WTC11 (cell line): Measurements from ENCODE around the gene YAP1. TPM values are rescaled to one million over a fixed set of nuclear protein-coding genes. Genes with fewer than 3 reads are reported as not detected.

Experiments used
- ATAC-seq: fragments of 200-7000 bp; cut with Tn5 transposase; 2 replicates; pipeline ENCODE4 v1.10.0; 2021; ENCODE audit warnings: mild to moderate bottlenecking, moderate library complexity
- CTCF ChIA-PET: fragments of 300-600 bp; sonication (Branson Sonifier 250); formaldehyde crosslinking; loops from one replicate; lab custom pipeline; 2021; ENCODE audit warnings: antibody characterized with exemption; lab: Charles Lee
- POLR2A ChIA-PET: fragments of 350-600 bp; sonication (Branson Sonifier 250); formaldehyde crosslinking; loops from one replicate; lab custom pipeline; 2021; ENCODE audit warnings: antibody characterized with exemption; lab: Charles Lee
- DNase-seq: peaks from one replicate; pipeline ENCODE4 v3.0.0; 2021; ENCODE audit warnings: low spot score
- H3K27ac Mint-ChIP-seq: 2 replicates; pipeline ENCODE4 v1.8.0; 2021; ENCODE audit warnings: mixed read lengths
- H3K27me3 Mint-ChIP-seq: 2 replicates; pipeline ENCODE4 v1.8.0; 2021; ENCODE audit warnings: low read depth, mild to moderate bottlenecking, moderate library complexity, mixed read lengths
- H3K36me3 Mint-ChIP-seq: 2 replicates; pipeline ENCODE4 v1.8.0; 2021; ENCODE audit warnings: mixed read lengths
- H3K4me1 Mint-ChIP-seq: 2 replicates; pipeline ENCODE4 v1.8.0; 2022; ENCODE audit warnings: mixed read lengths
- H3K4me3 Mint-ChIP-seq: 2 replicates; pipeline ENCODE4 v1.8.0; 2021; ENCODE audit warnings: mild to moderate bottlenecking, moderate library complexity, mixed read lengths
- H3K9me3 Mint-ChIP-seq: 2 replicates; pipeline ENCODE4 v1.8.0; 2021; ENCODE audit warnings: mixed read lengths
- EMX1 ChIP-seq: fragments of 250-450 bp; sonication (Bioruptor Pico); IDR thresholded peaks from 2 replicates; pipeline ENCODE4 v1.8.0; 2021; ENCODE audit warnings: mild to moderate bottlenecking
- ESRRA ChIP-seq: sonication (generic); formaldehyde crosslinking; IDR thresholded peaks from 2 replicates; pipeline ENCODE4 v1.8.1; 2022; ENCODE audit warnings: mild to moderate bottlenecking, missing genetic modification reagents, borderline replicate concordance
- FOXJ3 ChIP-seq: sonication (generic); formaldehyde crosslinking; IDR thresholded peaks from 2 replicates; pipeline ENCODE4 v1.9.0; 2021; ENCODE audit warnings: missing genetic modification reagents, mild to moderate bottlenecking, borderline replicate concordance
- FOXK1 ChIP-seq: sonication (generic); formaldehyde crosslinking; IDR thresholded peaks from 2 replicates; pipeline ENCODE4 v1.8.0; 2022; ENCODE audit warnings: mild to moderate bottlenecking, moderate library complexity, missing genetic modification reagents
- GRHL2 ChIP-seq: fragments of 250-450 bp; sonication (Bioruptor Pico); IDR thresholded peaks from 2 replicates; pipeline ENCODE4 v1.8.0; 2022; ENCODE audit warnings: mild to moderate bottlenecking, moderate library complexity; ENCODE audit not compliant: insufficient replicate concordance, severe bottlenecking
- GTF2I ChIP-seq: fragments of 250-450 bp; sonication (Bioruptor Pico); conservative IDR thresholded peaks from 2 replicates; pipeline ENCODE4 v1.4.0; 2021; ENCODE audit warnings: mild to moderate bottlenecking
- HMGA2 ChIP-seq: fragments of 250-450 bp; sonication (Bioruptor Pico); IDR thresholded peaks from 2 replicates; pipeline ENCODE4 v1.4.0; 2021; ENCODE audit warnings: mild to moderate bottlenecking, moderate library complexity
- IRF2 ChIP-seq: sonication (generic); formaldehyde crosslinking; IDR thresholded peaks from 2 replicates; pipeline ENCODE4 v1.8.0; 2022; ENCODE audit warnings: low read depth, missing genetic modification reagents, borderline replicate concordance
- NFATC4 ChIP-seq: fragments of 250-450 bp; sonication (Bioruptor Pico); IDR thresholded peaks from 2 replicates; pipeline ENCODE4 v1.9.0; 2021; ENCODE audit warnings: mild to moderate bottlenecking
- NR1H2 ChIP-seq: sonication (generic); formaldehyde crosslinking; IDR thresholded peaks from 2 replicates; pipeline ENCODE4 v1.9.0; 2021; ENCODE audit warnings: mild to moderate bottlenecking, moderate library complexity, missing genetic modification reagents
- OVOL2 ChIP-seq: fragments of 250-450 bp; sonication (Bioruptor Pico); IDR thresholded peaks from 2 replicates; pipeline ENCODE4 v1.9.0; 2021; ENCODE audit warnings: mild to moderate bottlenecking, borderline replicate concordance
- SMAD4 ChIP-seq: sonication (generic); formaldehyde crosslinking; IDR thresholded peaks from 2 replicates; pipeline ENCODE4 v1.8.0; 2022; ENCODE audit warnings: mild to moderate bottlenecking, missing genetic modification reagents
- TP53 ChIP-seq: sonication (generic); formaldehyde crosslinking; IDR thresholded peaks from 2 replicates; pipeline ENCODE4 v1.8.1; 2023; ENCODE audit warnings: mild to moderate bottlenecking, missing genetic modification reagents
- ZBTB21 ChIP-seq: sonication (generic); formaldehyde crosslinking; IDR thresholded peaks from 2 replicates; pipeline ENCODE4 v1.8.1; 2023; ENCODE audit warnings: mild to moderate bottlenecking, missing genetic modification reagents, borderline replicate concordance
- ZNF232 ChIP-seq: sonication (generic); formaldehyde crosslinking; IDR thresholded peaks from 2 replicates; pipeline ENCODE4 v1.8.0; 2022; ENCODE audit warnings: mild to moderate bottlenecking, missing genetic modification reagents
- total RNA-seq: library from RNA; stranded (reverse); gene quantifications from 3 replicates; pipeline ENCODE4 v1.2.3, GENCODE V29; 2021
- TF ChIP-seq, protein P1 (sequence below): fragments of 250-450 bp; sonication (Bioruptor Pico); IDR thresholded peaks from 2 replicates; pipeline ENCODE4 v2.1.2; 2022; ENCODE audit warnings: mild to moderate bottlenecking, moderate library complexity
- TF ChIP-seq, protein P2 (sequence below): sonication (generic); formaldehyde crosslinking; IDR thresholded peaks from 2 replicates; pipeline ENCODE4 v1.8.0; 2022; ENCODE audit warnings: mild to moderate bottlenecking, missing genetic modification reagents
- TF ChIP-seq, protein P3 (sequence below): sonication (generic); formaldehyde crosslinking; conservative IDR thresholded peaks from 2 replicates; pipeline ENCODE4 v1.8.1; 2022; ENCODE audit warnings: mild to moderate bottlenecking, missing genetic modification reagents
- TF ChIP-seq, protein P4 (sequence below): fragments of 250-450 bp; sonication (Bioruptor Pico); IDR thresholded peaks from 2 replicates; pipeline ENCODE4 v1.9.0; 2021; ENCODE audit warnings: mild to moderate bottlenecking
- TF ChIP-seq, protein P5 (sequence below): sonication (generic); formaldehyde crosslinking; IDR thresholded peaks from 2 replicates; pipeline ENCODE4 v1.8.0; 2022; ENCODE audit warnings: mild to moderate bottlenecking, missing genetic modification reagents
- TF ChIP-seq, protein P6 (sequence below): sonication (generic); formaldehyde crosslinking; IDR thresholded peaks from 2 replicates; pipeline ENCODE4 v1.8.1; 2023; ENCODE audit warnings: mild to moderate bottlenecking, moderate library complexity, missing genetic modification reagents
- TF ChIP-seq, protein P7 (sequence below): sonication (generic); formaldehyde crosslinking; IDR thresholded peaks from 2 replicates; pipeline ENCODE4 v1.8.0; 2022; ENCODE audit warnings: mild to moderate bottlenecking, missing genetic modification reagents
- TF ChIP-seq, protein P8 (sequence below): fragments of 250-450 bp; sonication (Bioruptor Pico); conservative IDR thresholded peaks from 2 replicates; pipeline ENCODE4 v1.9.0; 2021; ENCODE audit warnings: mild to moderate bottlenecking
- TF ChIP-seq, protein P9 (sequence below): fragments of 250-450 bp; sonication (Bioruptor Pico); IDR thresholded peaks from 2 replicates; pipeline ENCODE4 v1.9.0; 2021; ENCODE audit warnings: moderate library complexity, mild to moderate bottlenecking, inconsistent platforms, borderline replicate concordance

Gene YAP1
- total RNA-seq, 1 experiment from 2014 or later, result 88.7 TPM

DNA sequence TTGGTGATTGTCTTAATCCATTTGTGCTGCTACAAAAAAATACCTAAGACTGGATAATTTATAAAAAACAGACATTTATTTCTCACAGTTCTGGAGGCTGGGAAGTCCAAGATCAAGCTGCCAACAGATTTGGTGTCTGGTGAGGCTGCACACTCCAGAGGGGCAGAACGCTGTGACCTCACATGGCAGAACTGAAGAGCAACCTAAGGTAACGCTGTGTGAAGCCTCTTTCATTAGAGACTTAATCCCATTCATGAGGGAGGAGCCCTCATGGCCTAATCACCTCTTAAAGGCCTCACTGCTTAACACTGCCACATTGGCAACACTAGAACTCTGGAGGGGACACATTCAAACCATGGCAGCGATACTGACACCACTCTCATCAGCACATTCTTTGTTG lies 164.4 kb downstream of the YAP1 start:
- ChIA-PET POLR2A (no interaction called here), CTCF (interaction anchor here (0.6 kb wide), 1 partner anchor 150 kb away, joined by 3 read pairs; no protein-coding TSS in a partner anchor)
- H3K27me3 Mint-ChIP-seq, result peaks cover 2% of the 10 kb centered on the region; the same call in 1 of the 2 replicates
- peak; percentile 35; the same call in 1 of the 2 replicates for ATAC-seq
- no peak overlapping the region for H3K27ac Mint-ChIP-seq
- H3K4me3 Mint-ChIP-seq, result no peak overlapping the region
- no peaks in the 10 kb centered on the region for H3K36me3 Mint-ChIP-seq
- TF ChIP-seq ESRRA (no peak), ZNF232 (no peak), NFATC4 (CRISPR knock-in tag) (no peak), HMGA2 (CRISPR knock-in tag) (no peak), TP53 (CRISPR knock-in tag) (no peak), SMAD4 (CRISPR knock-in tag) (no peak), FOXK1 (CRISPR knock-in tag) (no peak), IRF2 (CRISPR knock-in tag) (no peak)
- TF ChIP-seq, protein P1, sequence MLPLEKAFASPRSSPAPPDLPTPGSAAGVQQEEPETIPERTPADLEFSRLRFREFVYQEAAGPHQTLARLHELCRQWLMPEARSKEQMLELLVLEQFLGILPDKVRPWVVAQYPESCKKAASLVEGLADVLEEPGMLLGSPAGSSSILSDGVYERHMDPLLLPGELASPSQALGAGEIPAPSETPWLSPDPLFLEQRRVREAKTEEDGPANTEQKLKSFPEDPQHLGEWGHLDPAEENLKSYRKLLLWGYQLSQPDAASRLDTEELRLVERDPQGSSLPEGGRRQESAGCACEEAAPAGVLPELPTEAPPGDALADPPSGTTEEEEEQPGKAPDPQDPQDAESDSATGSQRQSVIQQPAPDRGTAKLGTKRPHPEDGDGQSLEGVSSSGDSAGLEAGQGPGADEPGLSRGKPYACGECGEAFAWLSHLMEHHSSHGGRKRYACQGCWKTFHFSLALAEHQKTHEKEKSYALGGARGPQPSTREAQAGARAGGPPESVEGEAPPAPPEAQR (CRISPR knock-in tag), result no peak
- TF ChIP-seq, protein P2, sequence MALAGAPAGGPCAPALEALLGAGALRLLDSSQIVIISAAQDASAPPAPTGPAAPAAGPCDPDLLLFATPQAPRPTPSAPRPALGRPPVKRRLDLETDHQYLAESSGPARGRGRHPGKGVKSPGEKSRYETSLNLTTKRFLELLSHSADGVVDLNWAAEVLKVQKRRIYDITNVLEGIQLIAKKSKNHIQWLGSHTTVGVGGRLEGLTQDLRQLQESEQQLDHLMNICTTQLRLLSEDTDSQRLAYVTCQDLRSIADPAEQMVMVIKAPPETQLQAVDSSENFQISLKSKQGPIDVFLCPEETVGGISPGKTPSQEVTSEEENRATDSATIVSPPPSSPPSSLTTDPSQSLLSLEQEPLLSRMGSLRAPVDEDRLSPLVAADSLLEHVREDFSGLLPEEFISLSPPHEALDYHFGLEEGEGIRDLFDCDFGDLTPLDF, result no peak
- TF ChIP-seq, protein P3, sequence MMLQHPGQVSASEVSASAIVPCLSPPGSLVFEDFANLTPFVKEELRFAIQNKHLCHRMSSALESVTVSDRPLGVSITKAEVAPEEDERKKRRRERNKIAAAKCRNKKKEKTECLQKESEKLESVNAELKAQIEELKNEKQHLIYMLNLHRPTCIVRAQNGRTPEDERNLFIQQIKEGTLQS (CRISPR knock-in tag), result no peak
- TF ChIP-seq, protein P4, sequence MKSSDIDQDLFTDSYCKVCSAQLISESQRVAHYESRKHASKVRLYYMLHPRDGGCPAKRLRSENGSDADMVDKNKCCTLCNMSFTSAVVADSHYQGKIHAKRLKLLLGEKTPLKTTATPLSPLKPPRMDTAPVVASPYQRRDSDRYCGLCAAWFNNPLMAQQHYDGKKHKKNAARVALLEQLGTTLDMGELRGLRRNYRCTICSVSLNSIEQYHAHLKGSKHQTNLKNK (CRISPR knock-in tag), result no peak
- peaks cover 4% of the 10 kb centered on the region; the same call in 1 of the 2 replicates for H3K9me3 Mint-ChIP-seq
- peaks cover 27% of the 10 kb centered on the region for H3K4me1 Mint-ChIP-seq
- no peak for DNase-seq

DNA sequence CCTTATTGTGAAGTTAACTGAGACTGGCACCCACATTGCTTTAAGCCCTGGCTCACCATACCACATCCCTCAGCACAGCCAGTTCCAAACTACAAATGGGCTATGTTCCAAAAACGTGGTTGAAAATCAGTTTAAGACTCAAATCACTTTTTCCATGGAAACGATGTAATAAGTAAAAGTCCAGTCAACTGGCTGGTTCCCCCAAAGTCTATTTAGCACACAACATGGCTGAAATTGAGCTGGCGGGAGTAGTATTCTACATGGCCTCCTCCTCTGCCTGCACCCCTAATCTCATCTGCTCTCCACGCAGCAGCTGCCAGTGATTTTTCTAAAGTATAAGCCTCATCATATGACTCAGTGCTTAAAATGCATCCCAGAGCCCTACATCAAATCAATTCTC lies 166.1 kb downstream of the YAP1 start:
- ChIA-PET CTCF (no interaction called here), POLR2A (no interaction called here)
- H3K9me3 Mint-ChIP-seq, result peaks cover 4% of the 10 kb centered on the region; the same call in 1 of the 2 replicates
- H3K4me3 Mint-ChIP-seq, result no peak overlapping the region
- no peak overlapping the region for H3K27ac Mint-ChIP-seq
- H3K27me3 Mint-ChIP-seq, result no peaks in the 10 kb centered on the region; the same call in 1 of the 2 replicates
- ATAC-seq, result no peak
- peaks cover 33% of the 10 kb centered on the region for H3K4me1 Mint-ChIP-seq
- H3K36me3 Mint-ChIP-seq, result no peaks in the 10 kb centered on the region
- DNase-seq, result no peak
- TF ChIP-seq, protein P5, sequence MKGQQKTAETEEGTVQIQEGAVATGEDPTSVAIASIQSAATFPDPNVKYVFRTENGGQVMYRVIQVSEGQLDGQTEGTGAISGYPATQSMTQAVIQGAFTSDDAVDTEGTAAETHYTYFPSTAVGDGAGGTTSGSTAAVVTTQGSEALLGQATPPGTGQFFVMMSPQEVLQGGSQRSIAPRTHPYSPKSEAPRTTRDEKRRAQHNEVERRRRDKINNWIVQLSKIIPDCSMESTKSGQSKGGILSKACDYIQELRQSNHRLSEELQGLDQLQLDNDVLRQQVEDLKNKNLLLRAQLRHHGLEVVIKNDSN (CRISPR knock-in tag), result no peak
- TF ChIP-seq, protein P6, sequence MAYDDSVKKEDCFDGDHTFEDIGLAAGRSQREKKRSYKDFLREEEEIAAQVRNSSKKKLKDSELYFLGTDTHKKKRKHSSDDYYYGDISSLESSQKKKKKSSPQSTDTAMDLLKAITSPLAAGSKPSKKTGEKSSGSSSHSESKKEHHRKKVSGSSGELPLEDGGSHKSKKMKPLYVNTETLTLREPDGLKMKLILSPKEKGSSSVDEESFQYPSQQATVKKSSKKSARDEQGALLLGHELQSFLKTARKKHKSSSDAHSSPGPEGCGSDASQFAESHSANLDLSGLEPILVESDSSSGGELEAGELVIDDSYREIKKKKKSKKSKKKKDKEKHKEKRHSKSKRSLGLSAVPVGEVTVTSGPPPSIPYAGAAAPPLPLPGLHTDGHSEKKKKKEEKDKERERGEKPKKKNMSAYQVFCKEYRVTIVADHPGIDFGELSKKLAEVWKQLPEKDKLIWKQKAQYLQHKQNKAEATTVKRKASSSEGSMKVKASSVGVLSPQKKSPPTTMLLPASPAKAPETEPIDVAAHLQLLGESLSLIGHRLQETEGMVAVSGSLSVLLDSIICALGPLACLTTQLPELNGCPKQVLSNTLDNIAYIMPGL (CRISPR knock-in tag), result no peak
- TF ChIP-seq, protein P7, sequence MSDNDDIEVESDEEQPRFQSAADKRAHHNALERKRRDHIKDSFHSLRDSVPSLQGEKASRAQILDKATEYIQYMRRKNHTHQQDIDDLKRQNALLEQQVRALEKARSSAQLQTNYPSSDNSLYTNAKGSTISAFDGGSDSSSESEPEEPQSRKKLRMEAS (CRISPR knock-in tag), result no peak
- TF ChIP-seq ESRRA (no peak), GTF2I (no peak), NR1H2 (CRISPR knock-in tag) (no peak), ZBTB21 (no peak), GRHL2 (CRISPR knock-in tag) (no peak), EMX1 (CRISPR knock-in tag) (no peak), NFATC4 (CRISPR knock-in tag) (no peak), FOXJ3 (CRISPR knock-in tag) (no peak), OVOL2 (CRISPR knock-in tag) (no peak)
- TF ChIP-seq, protein P8, sequence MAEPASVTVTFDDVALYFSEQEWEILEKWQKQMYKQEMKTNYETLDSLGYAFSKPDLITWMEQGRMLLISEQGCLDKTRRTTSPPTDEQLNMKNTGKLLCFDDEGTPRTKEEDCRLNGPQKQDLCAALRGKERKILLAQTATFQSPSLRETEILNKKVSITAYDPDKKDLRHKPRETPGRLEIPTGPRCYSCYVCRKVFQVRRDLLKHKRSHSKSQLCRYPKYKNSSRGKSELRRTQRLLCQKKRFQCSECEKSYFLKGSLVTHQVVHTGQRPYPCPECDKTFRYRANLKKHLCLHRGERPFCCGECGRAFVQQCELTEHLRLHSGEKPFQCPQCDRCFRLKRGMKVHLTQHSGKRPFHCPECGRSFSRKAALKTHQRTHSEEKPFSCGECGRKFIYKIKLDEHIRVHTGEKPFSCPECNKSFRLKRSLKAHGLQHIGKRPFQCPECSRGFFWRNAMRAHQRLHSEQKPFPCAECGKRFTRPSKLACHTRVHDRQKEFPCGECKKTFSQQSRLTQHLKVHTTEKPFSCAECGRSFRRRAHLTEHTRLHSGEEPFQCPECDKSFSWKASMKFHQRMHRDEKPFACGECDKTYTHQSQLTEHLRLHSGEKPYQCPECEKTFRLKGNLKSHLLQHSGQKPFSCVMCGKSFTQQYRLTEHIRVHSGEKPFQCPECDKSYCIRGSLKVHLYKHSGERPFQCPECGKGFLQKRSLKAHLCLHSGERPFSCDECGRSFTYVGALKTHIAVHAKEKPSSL (CRISPR knock-in tag), result no peak
- TF ChIP-seq, protein P9, sequence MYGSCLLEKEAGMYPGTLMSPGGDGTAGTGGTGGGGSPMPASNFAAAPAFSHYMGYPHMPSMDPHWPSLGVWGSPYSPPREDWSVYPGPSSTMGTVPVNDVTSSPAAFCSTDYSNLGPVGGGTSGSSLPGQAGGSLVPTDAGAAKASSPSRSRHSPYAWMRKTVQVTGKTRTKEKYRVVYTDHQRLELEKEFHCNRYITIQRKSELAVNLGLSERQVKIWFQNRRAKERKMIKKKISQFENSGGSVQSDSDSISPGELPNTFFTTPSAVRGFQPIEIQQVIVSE (CRISPR knock-in tag), result no peak
